ENCODE measurements around the gene SYNDIG1.

SYNDIG1 gene

DNA sequence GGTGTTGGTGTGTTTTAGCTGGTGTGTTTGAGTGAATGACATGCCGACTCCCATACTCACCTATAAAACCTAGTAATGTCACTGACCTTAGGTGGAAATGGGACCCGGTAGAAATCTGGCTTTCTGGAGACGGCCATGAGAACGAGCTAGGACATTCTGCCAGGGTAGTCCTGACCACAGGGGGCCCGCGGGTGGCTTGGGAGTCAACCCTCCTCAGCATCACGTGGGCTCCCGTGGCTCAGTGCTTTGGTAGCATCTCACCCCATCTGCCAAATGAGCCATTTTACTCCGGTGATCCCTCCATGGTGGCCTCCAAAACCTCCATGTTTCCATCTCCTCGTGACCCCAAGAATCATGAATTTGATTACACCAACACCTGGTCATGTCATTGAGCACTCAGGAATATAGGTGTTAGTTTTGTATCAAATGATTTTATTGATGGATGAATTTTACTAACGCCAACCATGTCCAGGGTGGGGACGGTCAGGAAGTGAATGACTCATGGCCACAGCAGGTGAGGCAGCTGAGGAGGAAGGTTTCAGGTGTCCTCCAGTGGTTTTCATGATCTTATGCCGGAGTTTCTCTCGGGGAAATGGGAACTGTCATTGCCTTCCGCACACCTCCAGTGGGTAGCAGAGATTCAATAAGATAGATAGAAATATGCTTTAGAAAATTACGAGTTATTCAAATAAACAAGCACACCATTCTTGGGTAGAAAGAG, 195.0 kb downstream of the SYNDIG1 start:
- no peak for DNase-seq

DNA sequence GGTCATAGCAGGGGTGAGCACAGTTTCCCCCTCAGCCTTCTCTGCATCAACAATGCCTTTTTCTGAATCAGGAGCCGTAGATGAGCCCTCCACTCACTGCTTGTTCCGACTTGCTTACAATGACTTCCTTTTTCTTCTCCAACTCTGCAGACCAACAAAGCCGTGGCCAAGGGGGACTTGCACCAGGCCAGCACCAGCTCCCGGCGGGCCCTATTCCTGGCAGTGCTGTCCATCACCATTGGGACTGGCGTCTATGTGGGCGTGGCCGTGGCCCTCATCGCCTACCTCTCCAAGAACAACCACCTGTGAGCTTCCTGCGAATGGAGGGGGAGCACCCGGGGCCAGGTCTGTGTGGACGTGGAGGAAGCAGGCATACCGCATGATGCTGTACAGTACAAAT, 195.8 kb downstream of the SYNDIG1 start:
- no peak for DNase-seq

GRCh38 chr20:24665741-24666191, 196.3 kb downstream of the SYNDIG1 start:
- no peak for DNase-seq

GRCh38 chr20:24667689-24668383, 198.4 kb downstream of the SYNDIG1 start:
- DNase-seq = no peak

- no peak for DNase-seq
Observed at GRCh38 chr20:24668384-24668702, 198.9 kb downstream of the SYNDIG1 start.

GRCh38 chr20:24668791-24669190, 199.4 kb downstream of the SYNDIG1 start:
- no peak for DNase-seq

DNA sequence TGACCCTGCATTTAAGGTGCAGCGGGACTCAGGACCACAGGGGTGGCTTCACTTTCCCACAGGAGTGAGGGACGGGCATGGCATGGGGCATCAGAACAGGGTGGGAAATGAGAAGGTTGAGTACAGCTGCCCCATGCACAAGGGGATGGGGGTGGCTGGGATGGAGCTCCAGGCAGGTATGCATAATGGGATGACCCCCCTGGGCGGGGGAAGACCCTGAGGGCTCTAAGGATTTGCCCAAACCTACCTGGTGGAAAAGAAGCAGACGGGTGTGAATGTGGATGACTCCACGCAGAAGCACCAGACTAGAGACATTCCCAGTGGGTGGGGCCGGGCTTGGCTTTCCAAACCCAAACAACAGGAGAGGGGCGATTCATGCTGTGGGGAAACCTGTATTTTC, 200.3 kb downstream of the SYNDIG1 start:
- DNase-seq = no peak

DNA sequence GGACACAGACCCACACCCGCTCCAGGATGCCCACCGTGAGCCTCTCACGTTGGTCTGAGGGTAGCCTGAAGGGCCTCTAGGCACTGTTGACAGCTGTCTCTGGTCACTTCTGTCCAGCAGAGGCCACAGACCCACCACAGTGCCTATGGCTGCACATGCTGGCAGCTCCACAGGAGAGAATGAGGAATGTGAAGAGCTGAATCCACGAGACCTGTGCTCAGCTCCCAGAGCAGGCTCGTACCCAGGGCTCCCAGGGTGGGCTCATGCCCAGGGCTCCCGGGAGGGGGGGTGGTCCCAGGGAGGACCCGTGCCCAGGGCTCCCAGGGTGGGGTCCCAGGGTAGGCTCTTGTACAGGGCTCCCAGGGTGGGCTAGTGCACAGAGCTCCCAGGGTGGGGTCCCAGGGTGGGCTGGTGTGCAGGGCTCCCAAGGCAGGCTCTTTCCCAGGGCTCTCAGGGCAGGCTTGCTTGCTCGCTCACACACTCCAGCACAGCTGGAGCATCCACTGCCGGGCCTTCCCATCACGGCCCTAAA, 201.0 kb downstream of the SYNDIG1 start:
- DNase-seq = no peak

DNA sequence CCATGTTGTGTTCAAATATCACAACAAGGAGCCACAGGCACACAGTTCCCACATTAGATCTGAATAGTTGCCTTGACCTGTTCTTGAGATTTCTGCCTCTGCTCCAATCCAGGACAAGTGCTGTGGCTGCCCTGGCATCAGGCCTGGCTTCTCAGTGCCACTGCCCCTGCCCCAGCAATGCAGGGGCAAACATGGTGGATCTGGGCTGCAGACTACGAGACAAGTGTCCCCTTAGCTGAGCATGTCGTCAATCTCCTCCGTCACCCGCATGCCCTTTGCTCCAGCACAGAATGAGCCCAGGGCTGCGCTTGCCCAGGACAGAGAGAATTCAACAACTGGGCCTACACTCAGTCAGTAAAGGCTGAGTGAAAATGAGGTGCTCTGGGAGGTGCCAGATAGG, 201.6 kb downstream of the SYNDIG1 start:
- DNase-seq = no peak

DNA sequence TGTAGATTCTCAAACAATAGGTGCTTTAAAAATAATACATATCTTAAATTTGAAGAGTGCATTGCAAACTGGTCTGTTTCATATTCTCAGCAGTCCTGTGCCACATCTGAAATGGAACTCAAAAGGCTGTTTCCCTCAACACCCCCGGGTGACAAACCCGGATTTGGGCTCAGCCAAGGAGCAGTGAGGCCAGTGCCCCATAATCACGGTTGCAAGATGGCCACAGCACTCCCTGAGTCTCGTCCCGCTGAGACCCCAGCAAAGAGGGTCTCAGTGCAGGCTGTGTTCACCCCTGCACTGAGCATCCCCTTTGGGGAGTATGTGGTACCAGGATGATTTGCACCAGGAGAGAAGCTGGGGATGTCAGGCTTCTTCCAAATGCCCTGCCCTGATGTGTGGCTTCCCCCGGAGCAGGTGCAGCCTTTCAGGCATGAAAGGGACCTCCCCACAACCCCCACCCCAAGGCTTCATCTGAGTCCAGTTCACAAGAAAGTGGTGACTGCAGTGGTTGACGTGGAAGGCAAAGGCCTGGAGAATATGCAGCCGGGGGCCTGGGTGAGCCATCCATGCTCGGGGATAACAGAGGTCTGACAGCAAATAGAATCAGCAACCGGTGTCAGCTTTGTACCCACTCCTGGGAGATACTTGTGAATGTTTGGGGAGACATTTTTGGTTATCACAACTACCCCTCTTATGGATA, 202.9 kb downstream of the SYNDIG1 start:
- no peak for DNase-seq

DNA sequence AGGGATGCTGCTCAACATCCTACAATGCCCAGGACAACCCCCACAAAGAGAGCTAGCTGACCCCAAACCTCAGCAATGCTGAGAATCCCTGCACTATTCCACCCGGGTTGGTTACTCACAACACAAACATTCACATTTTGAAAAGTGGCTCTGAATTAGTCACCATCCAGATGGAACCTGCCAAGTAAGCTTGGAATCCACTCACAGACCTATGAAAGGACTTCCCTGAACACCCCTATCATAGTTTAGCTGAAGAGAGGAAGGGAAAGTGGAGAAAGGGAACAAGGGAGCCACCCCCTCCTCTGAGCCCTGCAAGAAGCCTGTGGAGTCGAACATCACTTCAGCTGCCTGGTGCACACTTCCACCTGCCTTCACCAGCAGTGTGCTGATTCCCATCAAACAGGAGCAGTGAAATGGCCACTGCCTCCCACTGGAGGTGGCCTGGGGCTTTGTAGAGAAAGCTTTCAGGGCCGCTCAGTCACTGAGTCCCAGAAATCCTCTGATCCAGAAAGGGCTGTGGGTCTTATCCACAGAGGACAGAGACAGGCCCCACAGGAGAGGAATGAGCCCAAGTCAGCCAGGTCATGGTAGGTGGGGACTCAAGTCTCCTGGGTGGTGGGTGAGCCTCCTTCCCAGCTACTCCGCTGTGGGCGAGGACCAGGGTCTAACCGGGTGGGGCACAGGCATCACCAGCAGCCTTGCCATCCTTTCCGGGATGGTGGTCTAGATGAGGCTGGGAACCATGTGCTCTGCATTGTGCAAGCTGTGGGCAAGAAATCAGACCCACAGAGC, 203.7 kb downstream of the SYNDIG1 start:
- no peak for DNase-seq

GRCh38 chr20:24673678-24674570, 204.5 kb downstream of the SYNDIG1 start:
- no peak for DNase-seq

DNA sequence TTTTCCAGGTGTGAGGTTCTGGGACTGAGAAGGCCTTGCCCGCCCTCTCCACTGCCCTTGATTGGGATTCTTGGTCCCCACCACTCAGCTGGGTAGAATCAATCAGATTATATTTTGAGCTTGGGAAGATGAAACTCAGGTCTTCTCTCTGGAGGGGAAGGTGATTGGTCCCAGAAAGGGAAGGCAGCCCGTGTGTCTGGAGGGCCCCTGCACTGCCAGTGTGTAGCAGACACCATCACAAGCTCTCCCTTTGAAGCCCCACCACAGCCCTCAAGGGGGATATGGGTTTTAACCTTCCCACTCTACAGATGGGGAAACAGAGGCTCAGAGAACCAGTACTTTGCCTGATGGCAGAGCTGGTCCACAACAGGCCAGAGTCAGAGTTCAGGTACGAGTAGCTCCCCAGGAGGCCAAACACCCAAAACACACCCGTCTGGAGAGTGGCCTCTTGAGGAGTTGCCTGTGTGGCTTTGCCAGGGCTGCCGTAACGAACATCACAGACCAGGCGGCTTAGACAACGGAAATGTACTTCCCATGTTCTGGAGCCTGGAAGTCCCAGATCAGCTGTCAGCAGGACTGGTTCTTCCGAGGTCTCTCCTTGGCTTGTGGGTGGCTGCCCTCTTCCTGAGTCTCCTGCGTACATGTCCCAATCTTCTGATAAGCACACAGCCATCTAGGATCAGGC, 205.6 kb downstream of the SYNDIG1 start:
- DNase-seq = no peak

GRCh38 chr20:24675651-24676352, 206.4 kb downstream of the SYNDIG1 start:
- no peak for DNase-seq

DNA sequence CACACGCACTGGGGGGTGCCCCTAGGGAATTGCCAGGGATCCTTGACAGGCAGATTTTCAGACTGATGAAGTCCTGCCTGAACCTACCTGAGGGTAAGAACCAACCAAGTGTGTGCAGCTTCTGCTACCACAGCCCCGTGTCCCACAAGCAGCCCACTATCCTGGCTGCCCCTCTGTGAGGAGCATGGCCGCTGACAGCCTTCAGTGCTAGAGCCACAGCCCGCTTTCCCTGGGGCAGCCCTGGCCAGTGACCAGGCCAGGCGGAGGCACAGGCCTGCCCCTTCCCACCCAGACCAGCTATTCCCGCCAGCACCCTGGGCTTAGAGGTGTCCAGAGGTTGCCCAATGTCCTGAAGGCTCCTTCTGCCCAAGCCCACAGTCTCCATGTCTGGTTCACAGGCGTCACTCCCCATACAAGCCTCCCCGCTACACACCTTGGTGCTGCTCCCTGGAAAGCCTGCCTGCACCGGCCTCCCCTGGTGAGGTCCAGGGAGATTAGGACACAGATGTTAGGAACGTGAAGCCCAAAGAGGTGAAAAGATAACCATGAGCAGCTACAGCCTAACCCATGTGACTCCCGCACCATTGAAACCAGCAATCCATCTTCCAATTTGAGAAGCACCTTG, 207.0 kb downstream of the SYNDIG1 start:
- DNase-seq = no peak

- no peak for DNase-seq
Observed at GRCh38 chr20:24676978-24677370, 207.5 kb downstream of the SYNDIG1 start.

DNA sequence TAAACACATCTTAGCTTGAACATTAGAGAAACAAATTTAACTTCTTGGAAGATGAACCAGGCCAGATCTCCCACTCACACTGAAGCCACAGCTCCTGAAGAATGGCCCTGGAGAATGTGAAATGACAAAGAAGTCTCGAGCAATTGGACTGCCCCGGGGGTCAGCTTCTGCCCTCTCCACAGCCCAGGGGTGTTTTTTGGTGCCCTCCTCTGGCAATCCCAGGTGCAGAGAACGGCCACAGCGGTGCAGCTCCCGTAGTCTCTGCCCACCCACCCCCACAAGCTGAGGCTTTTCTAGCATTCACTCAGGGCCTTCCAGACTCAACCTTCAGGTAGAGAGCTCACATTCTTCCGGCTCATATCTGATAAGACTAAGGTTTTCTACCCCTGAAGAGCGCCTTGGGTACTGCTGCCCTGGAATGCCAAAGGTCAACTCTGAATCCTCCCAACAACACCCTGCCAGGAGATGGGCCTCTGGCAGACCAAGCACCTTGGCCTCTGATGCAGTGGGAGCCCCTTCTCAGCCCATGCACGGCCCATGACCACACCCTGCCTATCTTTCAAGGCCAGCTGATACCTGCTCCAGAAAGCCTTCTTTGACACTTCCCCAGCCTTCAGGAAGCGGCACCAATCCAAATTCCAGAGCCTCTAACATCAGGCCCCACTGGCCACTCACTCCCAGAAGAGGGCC, 208.3 kb downstream of the SYNDIG1 start:
- DNase-seq = no peak

GRCh38 chr20:24678351-24679106, 209.1 kb downstream of the SYNDIG1 start:
- no peak for DNase-seq
